BLaER1 (cell line): ENCODE measurements around the gene GFOD2.

Experiments used
- H3K27ac ChIP-seq: shearing (Covaris generic); formaldehyde crosslinking; 2 replicates; pipeline ENCODE4 v1.8.1; 2022
- H3K27me3 ChIP-seq: shearing (Covaris generic); formaldehyde crosslinking; 2 replicates; pipeline ENCODE4 v1.8.1; 2022
- H3K36me3 ChIP-seq: shearing (Covaris generic); formaldehyde crosslinking; 2 replicates; pipeline ENCODE4 v1.8.1; 2022
- H3K4me1 ChIP-seq: shearing (Covaris generic); formaldehyde crosslinking; 2 replicates; pipeline ENCODE4 v1.8.1; 2022
- H3K4me2 ChIP-seq: shearing (Covaris generic); formaldehyde crosslinking; 2 replicates; pipeline ENCODE4 v1.8.1; 2022
- H3K4me3 ChIP-seq: shearing (Covaris generic); formaldehyde crosslinking; 2 replicates; pipeline ENCODE4 v1.8.1; 2022
- H3K9ac ChIP-seq: shearing (Covaris generic); formaldehyde crosslinking; 2 replicates; pipeline ENCODE4 v1.8.1; 2022
- H3K9me3 ChIP-seq: shearing (Covaris generic); formaldehyde crosslinking; 2 replicates; pipeline ENCODE4 v1.8.1; 2022
- H4K20me1 ChIP-seq: shearing (Covaris generic); formaldehyde crosslinking; 2 replicates; pipeline ENCODE4 v1.8.1; 2022
- Cebpa-rat ChIP-seq: shearing (Covaris generic); IDR thresholded peaks from 2 replicates; pipeline ENCODE4 v1.8.1; 2022

GFOD2 gene

GRCh38 chr16:67628216-67628615, 90.9 kb downstream of the GFOD2 start:
- no peak overlapping the region for H3K4me2 ChIP-seq
- H3K27ac ChIP-seq: no peak overlapping the region
- H3K9me3 ChIP-seq: no peaks in the 10 kb centered on the region
- no peaks in the 10 kb centered on the region for H4K20me1 ChIP-seq
- H3K4me3 ChIP-seq: no peak overlapping the region
- no peaks in the 10 kb centered on the region for H3K4me1 ChIP-seq
- peaks cover 97% of the 10 kb centered on the region for H3K36me3 ChIP-seq
- TF ChIP-seq Cebpa-rat: no peak
- no peaks in the 10 kb centered on the region for H3K27me3 ChIP-seq
- H3K9ac ChIP-seq: no peak overlapping the region
